ENCODE measurements around the gene SERPINB12. TPM values are rescaled to one million over a fixed set of nuclear protein-coding genes. Genes with fewer than 3 reads are reported as not detected.

Gene SERPINB12
- total and polyA plus RNA-seq, 10 of the 15 experiments (the other 5 are each of a cell fraction or from before 2014, with no cell fraction given): not detected

- Histone ChIP-seq H3K27ac (ENCODE audit: control insufficient read depth, insufficient read depth) (no peak overlapping the region), H3K4me3 (no peak overlapping the region), H3K27me3 (replicated peaks in 1 of 2; ENCODE audit: control insufficient read depth in 2 of 2, insufficient read depth in 2 of 2, low read length in 1 of 2) (no peaks in the 10 kb centered on the region), H4K20me1 (ENCODE audit: control insufficient read depth, insufficient read depth) (no peaks in the 10 kb centered on the region), H3K4me2 (ENCODE audit: control insufficient read depth, insufficient read depth) (no peak overlapping the region), H2AFZ (ENCODE audit: control insufficient read depth, low read depth, low read length) (no peak overlapping the region), H3K36me3 (ENCODE audit: control insufficient read depth in 2 of 2, insufficient read depth in 2 of 2, low read length in 1 of 2) (no peaks in the 10 kb centered on the region), H3K4me1 (ENCODE audit: control insufficient read depth, insufficient read depth, low read length) (no peaks in the 10 kb centered on the region), H3K79me2 (ENCODE audit: control insufficient read depth, insufficient read depth, low read length) (no peaks in the 10 kb centered on the region), H3K9me3 (replicated peaks; ENCODE audit: control insufficient read depth, insufficient read depth, low read length) (no peaks in the 10 kb centered on the region), H3K9ac (ENCODE audit: control insufficient read depth, insufficient read depth, low read length) (no peak overlapping the region)
- ChIA-PET POLR2A (no interaction called here), RAD21 (ENCODE audit: unreplicated experiment) (no interaction called here), SMC1A (ENCODE audit: uncharacterized antibody, unreplicated experiment) (interaction anchor here (1.0 to 1.7 kb wide), 2 partner anchors 15 to 56 kb away, joined by 3 to 4 read pairs; no protein-coding TSS in a partner anchor), CTCF (interaction anchor here (0.6 to 1.8 kb wide), 5 partner anchors 12 to 165 kb away, joined by 3 to 7 read pairs (median 3); no protein-coding TSS in a partner anchor)
- in situ Hi-C loops (cut with MboI) (no loop called here), intact Hi-C loops (cut with micrococcal nuclease; ENCODE audit: unreplicated experiment) (no loop called here)
- BruUV-seq (replicated peaks): no TSS peak
- DNase-seq (ENCODE audit: low read depth, low spot score) (no peak), ATAC-seq (no peak), FAIRE-seq (no peak)
- no peak for TF ChIP-seq GATAD2B (conservative IDR thresholded peaks at IDR 0.05; ENCODE audit: low read depth)
- no peak for TF ChIP-seq USF2 (IDR thresholded peaks at IDR 0.05; ENCODE audit: borderline replicate concordance, low read depth, low read length)
- no peak for TF ChIP-seq SMAD1 (IDR thresholded peaks at IDR 0.05; ENCODE audit: low read depth, partially characterized antibody)
- TF ChIP-seq ATF2 (IDR thresholded peaks at IDR 0.05; ENCODE audit: low read length): no peak
- WGBS (ENCODE audit: insufficient coverage, insufficient replicate concordance, low lambda C conversion rate, missing lambda C conversion rate): 47% methylated on average over 3 of the region's 3 CpGs
Measured at GRCh38 chr18:63492851-63493250, 49.3 kb upstream of the SERPINB12 start.

- WGBS (ENCODE audit: insufficient coverage, insufficient replicate concordance, low lambda C conversion rate, missing lambda C conversion rate): 42% methylated on average over 2 of the region's 2 CpGs
- H3K4me3 ChIP-seq: no peak overlapping the region
- H3K36me3 ChIP-seq (ENCODE audit: control insufficient read depth in 2 of 2, insufficient read depth in 2 of 2, low read length in 1 of 2): no peaks in the 10 kb centered on the region
- SMC1A ChIA-PET (ENCODE audit: uncharacterized antibody, unreplicated experiment): interaction anchor here (0.6 kb wide), 1 partner anchor 390 kb away, joined by 3 read pairs; no protein-coding TSS in a partner anchor
- no peak overlapping the region for H3K4me2 ChIP-seq (ENCODE audit: control insufficient read depth, insufficient read depth)
- no peak overlapping the region for H3K27ac ChIP-seq (ENCODE audit: control insufficient read depth, insufficient read depth)
- H3K27me3 ChIP-seq (replicated peaks in 1 of 2; ENCODE audit: control insufficient read depth in 2 of 2, insufficient read depth in 2 of 2, low read length in 1 of 2): no peaks in the 10 kb centered on the region
- intact Hi-C loops (cut with micrococcal nuclease; ENCODE audit: unreplicated experiment) (no loop called here), in situ Hi-C loops (cut with MboI) (no loop called here)
- RAD21 ChIA-PET (ENCODE audit: unreplicated experiment): no interaction called here
- BruUV-seq (replicated peaks): no TSS peak
- H2AFZ ChIP-seq (ENCODE audit: control insufficient read depth, low read depth, low read length): no peak overlapping the region
- FAIRE-seq (no peak), DNase-seq (ENCODE audit: low read depth, low spot score) (no peak), ATAC-seq (no peak)
- TF ChIP-seq EGR1 (IDR thresholded peaks at IDR 0.05; ENCODE audit: borderline replicate concordance in 1 of 2, low read depth in 2 of 2, low read length in 2 of 2): no peak
- H4K20me1 ChIP-seq (ENCODE audit: control insufficient read depth, insufficient read depth): no peaks in the 10 kb centered on the region
- no peak overlapping the region for H3K9ac ChIP-seq (ENCODE audit: control insufficient read depth, insufficient read depth, low read length)
- POLR2A ChIA-PET: no interaction called here
- H3K79me2 ChIP-seq (ENCODE audit: control insufficient read depth, insufficient read depth, low read length): no peaks in the 10 kb centered on the region
- no peaks in the 10 kb centered on the region for H3K4me1 ChIP-seq (ENCODE audit: control insufficient read depth, insufficient read depth, low read length)
- CTCF ChIA-PET: interaction anchor here (1.5 to 1.6 kb wide), 2 partner anchors 10 to 22 kb away, joined by 3 to 4 read pairs; no protein-coding TSS in a partner anchor
- H3K9me3 ChIP-seq (replicated peaks; ENCODE audit: control insufficient read depth, insufficient read depth, low read length): no peaks in the 10 kb centered on the region
Measured at GRCh38 chr18:63495675-63496074, 46.5 kb upstream of the SERPINB12 start.

Measured in GM12878 (cell line).